ENCODE measurements around the gene ABHD16A. TPM values are rescaled to one million over a fixed set of nuclear protein-coding genes. Genes with fewer than 3 reads are reported as not detected.
A peak's percentile ranks its signal among the peaks of the same experiment; 100 is the strongest.

ABHD16A gene
- total and polyA plus RNA-seq, 10 of the 15 experiments (the other 5 are each of a cell fraction or from before 2014, with no cell fraction given) = 7.5 to 43.0 (median 32.9) TPM

GRCh38 chr6:31729979-31730630 lies 27.0 kb upstream of the ABHD16A start:
- ATAC-seq = peak; percentile 78
- H3K27ac ChIP-seq (ENCODE audit: control insufficient read depth, insufficient read depth) = peak overlapping the region; percentile 13; the same call in 1 of the 2 replicates
- DNase-seq (ENCODE audit: low read depth, low spot score) = no peak
- no peaks in the 10 kb centered on the region for H3K9me3 ChIP-seq (replicated peaks; ENCODE audit: control insufficient read depth, insufficient read depth, low read length)
- no TSS peak for BruUV-seq (replicated peaks)
- ChIA-PET POLR2A (interaction anchor here (0.9 to 2.8 kb wide), 10 partner anchors 9 to 327 kb away, joined by 3 to 30 read pairs (median 3); partner anchors contain the start of genes HSPA1B, MSH5 and NEU1), CTCF (interaction anchor here (0.5 to 15.8 kb wide), 20 partner anchors 9 to 221 kb away, joined by 3 to 208 read pairs (median 5); partner anchors contain the start of genes HSPA1B, LY6G5C, MSH5 and VARS1), RAD21 (ENCODE audit: unreplicated experiment) (interaction anchor here (0.7 to 3.6 kb wide), 19 partner anchors 9 to 465 kb away, joined by 3 to 44 read pairs (median 4); partner anchors contain the start of genes ABHD16A, HSPA1A, HSPA1B and HSPA1L), SMC1A (ENCODE audit: uncharacterized antibody, unreplicated experiment) (interaction anchor here (0.6 to 5.3 kb wide), 17 partner anchors 9 to 107 kb away, joined by 3 to 45 read pairs (median 3); partner anchors contain the start of genes ABHD16A, CLIC1, HSPA1A and HSPA1L)
- H3K9ac ChIP-seq (ENCODE audit: control insufficient read depth, insufficient read depth, low read length) = peak overlapping the region; percentile 25; the same call in 1 of the 2 replicates
- no peak for FAIRE-seq
- H3K79me2 ChIP-seq (ENCODE audit: control insufficient read depth, insufficient read depth, low read length) = peaks cover 22% of the 10 kb centered on the region
- 0 out of 2 replicates have a peak, but pooled peaks cover 4% of the 10 kb centered on the region for H4K20me1 ChIP-seq (ENCODE audit: control insufficient read depth, insufficient read depth)
- H3K4me1 ChIP-seq (ENCODE audit: control insufficient read depth, insufficient read depth, low read length) = peaks cover 33% of the 10 kb centered on the region
- H3K4me3 ChIP-seq = peak overlapping the region; percentile 78
- peaks cover 6 to 15% of the 10 kb centered on the region in 2 experiments for H3K36me3 ChIP-seq (ENCODE audit: control insufficient read depth in 2 of 2, insufficient read depth in 2 of 2, low read length in 1 of 2)
- intact Hi-C loops (cut with micrococcal nuclease; ENCODE audit: unreplicated experiment) = loop anchor here (1.0 to 5.0 kb wide), 4 partner anchors 39 to 97 kb away; partner anchors contain the start of genes HSPA1B and LY6G5C
- 4% methylated on average over 45 of the region's 46 CpGs for WGBS (ENCODE audit: insufficient coverage, insufficient replicate concordance, low lambda C conversion rate, missing lambda C conversion rate)
- in situ Hi-C loops (cut with MboI) = no loop called here
- no peaks in the 10 kb centered on the region for H3K27me3 ChIP-seq (replicated peaks in 1 of 2; ENCODE audit: control insufficient read depth in 2 of 2, insufficient read depth in 2 of 2, low read length in 1 of 2)
- no peak overlapping the region for H2AFZ ChIP-seq (ENCODE audit: control insufficient read depth, low read depth, low read length)
- peak overlapping the region; percentile 98 for H3K4me2 ChIP-seq (ENCODE audit: control insufficient read depth, insufficient read depth)
- TF ChIP-seq MAX (IDR thresholded peaks at IDR 0.05; ENCODE audit: low read depth, low read length) (no peak), WRNIP1 (IDR thresholded peaks at IDR 0.05; ENCODE audit: borderline replicate concordance, low read depth, low read length) (no peak), BRCA1 (IDR thresholded peaks at IDR 0.05; ENCODE audit: low read depth, low read length) (0 out of 2 replicates have a peak, but pooled peaks have one; percentile 1), IRF3 (IDR thresholded peaks at IDR 0.05) (no peak), HDAC6 (IDR thresholded peaks at IDR 0.05; ENCODE audit: unreplicated experiment) (no peak), ZNF24 (IDR thresholded peaks at IDR 0.05) (no peak), ZNF384 (IDR thresholded peaks at IDR 0.05; ENCODE audit: borderline replicate concordance, low read depth, low read length) (no peak), PBX3 (IDR thresholded peaks at IDR 0.05; ENCODE audit: insufficient replicate concordance, low read depth, low read length) (no peak), CUX1 (IDR thresholded peaks at IDR 0.05; ENCODE audit: insufficient replicate concordance, low read depth, low read length) (no peak), NBN (IDR thresholded peaks at IDR 0.05) (no peak), NFYA (IDR thresholded peaks at IDR 0.05; ENCODE audit: borderline replicate concordance, low read depth, low read length) (no peak), IKZF2 (IDR thresholded peaks at IDR 0.05) (no peak), NFIC (IDR thresholded peaks at IDR 0.05; ENCODE audit: low read depth, low read length) (no peak), PAX5 (IDR thresholded peaks at IDR 0.05; ENCODE audit: borderline replicate concordance, low read depth, low read length) (0 out of 2 replicates have a peak, but pooled peaks have one; percentile 2), BHLHE40 (IDR thresholded peaks at IDR 0.05; ENCODE audit: borderline replicate concordance in 1 of 2, low read depth in 2 of 2, low read length in 1 of 2) (no peak)
